H1 (cell line): ENCODE data around the gene OVCA2. TPM values are rescaled to one million over a fixed set of nuclear protein-coding genes. Genes with fewer than 3 reads are reported as not detected.

Experiments
- CHD1 ChIP-seq: IDR thresholded peaks from 2 replicates; pipeline ENCODE4 v1.6.1; 2012; ENCODE audit warnings: low read depth, low read length, improper control_type of control experiment
- HDAC6 ChIP-seq: IDR thresholded peaks from one replicate; pipeline ENCODE4 v1.7.1; 2012; ENCODE audit warnings: low read depth, mild to moderate bottlenecking, inconsistent platforms, low read length, moderate library complexity
- SIN3A ChIP-seq, 2 experiments: IDR thresholded peaks in 1 of 2; conservative IDR thresholded peaks in 1 of 2; 2 replicates each; pipeline ENCODE4 v1.6.1; 2011 to 2012; ENCODE audit warnings: low read length in 2 of 2, improper control_type of control experiment in 1 of 2, low read depth in 1 of 2, mild to moderate bottlenecking in 1 of 2
- polyA plus RNA-seq, 7 experiments: library from polyadenylated mRNA; depleted of rRNA in 3 of 7; stranded (reverse) in 5 of 7; unstranded in 2 of 7; fragments of >200 nt in 5 of 7; fragments of 200-250 nt in 2 of 7; gene quantifications; 1 replicate in 5 of 7; 2 replicates in 1 of 7; 4 replicates in 1 of 7; pipeline versions ENCODE4 v1.2.1 to v1.2.3, GENCODE V29; 2011 to 2013; ENCODE audit warnings: missing spikeins in 2 of 7, mixed read lengths in 2 of 7
- total RNA-seq: library from RNA; stranded (reverse); fragmentation: NEBNext Ultra II Directional; extraction: Animal tissue kit (Norgen Biotek cat#: 25700); gene quantifications from 2 replicates; pipeline ENCODE4 v1.2.1, GENCODE V29; 2021

OVCA2 gene
- total and polyA plus RNA-seq, 2 of the 8 experiments (the other 6 are each of a cell fraction or from before 2014, with no cell fraction given): 15.3 to 37.0 TPM

DNA sequence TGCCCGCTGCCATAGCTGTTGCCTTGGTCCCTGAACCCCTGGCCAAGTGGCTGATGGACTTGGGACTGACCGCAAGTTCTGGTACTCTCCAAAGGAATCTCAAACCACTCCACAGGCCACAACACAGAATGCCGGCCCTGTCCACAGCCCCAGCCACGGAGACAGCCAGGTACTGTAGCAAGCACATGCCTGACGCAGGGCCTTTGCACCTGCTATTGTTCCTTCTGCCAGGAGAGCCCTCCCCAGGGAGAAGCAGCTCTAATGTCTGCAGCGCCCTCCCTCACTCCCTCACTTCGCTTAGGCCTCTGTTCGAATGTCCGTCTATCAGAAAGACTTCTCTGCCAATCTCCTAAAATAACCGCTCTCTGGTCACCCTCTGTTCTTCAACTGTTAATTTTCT lies 32.1 kb upstream of the OVCA2 start (continued):
- TF ChIP-seq SIN3A (conservative IDR thresholded peaks at IDR 0.05 in 1 of 2, IDR thresholded peaks at IDR 0.05 in 1 of 2; ENCODE audit: low read depth in 1 of 2, low read length in 2 of 2) (no peak), CHD1 (no peak), HDAC6 (no peak)
- TF ChIP-seq, all 59 proteins: peak for 0
